ENCODE data around the gene ING3.
"Not testable (repeated sequence)": the region's sequence is repeated elsewhere in the genome, so short reads cannot be mapped to it uniquely, and the experiment has no call there.

Gene ING3

GRCh38 chr7:120951309-120951699 is 727 bp downstream of the ING3 start:
- DNase-seq: no peak

- DNase-seq: no peak
These were observed 1.2 kb downstream of the ING3 start for GRCh38 chr7:120951826-120952225.

- DNase-seq: no peak
These were observed 5.1 kb downstream of the ING3 start for GRCh38 chr7:120955577-120956149.

- DNase-seq: no peak
These were observed 9.4 kb downstream of the ING3 start for GRCh38 chr7:120959929-120960484.

- no peak for DNase-seq
These were observed 10.1 kb downstream of the ING3 start for GRCh38 chr7:120960714-120961113.

GRCh38 chr7:120961638-120962173 is 11.1 kb downstream of the ING3 start:
- no peak for DNase-seq

- no peak for DNase-seq
These were observed 13.5 kb downstream of the ING3 start for GRCh38 chr7:120964088-120964487.

- DNase-seq: no peak
These were observed 16.4 kb downstream of the ING3 start for GRCh38 chr7:120966961-120967360.

GRCh38 chr7:120973849-120974248 is 23.3 kb downstream of the ING3 start:
- DNase-seq: no peak

- DNase-seq: no peak
These were observed 29.4 kb downstream of the ING3 start for GRCh38 chr7:120979765-120980499.

GRCh38 chr7:120981117-120981516 is 30.5 kb downstream of the ING3 start:
- DNase-seq: no peak

- no peak for DNase-seq
These were observed 31.5 kb downstream of the ING3 start for GRCh38 chr7:120981888-120982615.

- not testable (repeated sequence) for DNase-seq
These were observed 33.0 kb downstream of the ING3 start for GRCh38 chr7:120983592-120983991.

- no peak for DNase-seq
These were observed 33.8 kb downstream of the ING3 start for GRCh38 chr7:120984406-120984805.

GRCh38 chr7:120985130-120985758 is 34.7 kb downstream of the ING3 start:
- DNase-seq: no peak

GRCh38 chr7:120985839-120986238 is 35.3 kb downstream of the ING3 start:
- no peak for DNase-seq

- no peak for DNase-seq
These were observed 36.1 kb downstream of the ING3 start for GRCh38 chr7:120986650-120987049.

GRCh38 chr7:120987280-120987679 is 36.7 kb downstream of the ING3 start:
- no peak for DNase-seq

- DNase-seq: peak; percentile 76
These were observed 37.4 kb downstream of the ING3 start for GRCh38 chr7:120987683-120988590.

GRCh38 chr7:120988591-120989256 is 38.1 kb downstream of the ING3 start, which contains the start of gene CPED1:
TSS of gene CPED1 (plus strand) at chr7:120988711. CDS start at chr7:120989622, 911 bp downstream.
- DNase-seq: peak; percentile 32

Measured in activated CD4-positive, CD25-positive, alpha-beta regulatory T cell treated with anti-CD3 and anti-CD28 coated beads, Interleukin-2, amount 50 U/mL, for 72 hours (primary cell).